OCI-LY7 (cell line): Measurements from ENCODE around the gene FLAD1.

Source experiments
- CTCF ChIP-seq: fragments of 200-600 bp; sonication (generic); conservative IDR thresholded peaks from 2 replicates; pipeline ENCODE4 v1.5.1; 2014; ENCODE audit warnings: mild to moderate bottlenecking, antibody characterized with exemption, low read length, moderate library complexity, mixed read lengths
- EZH2phosphoT487 ChIP-seq: fragments of 200-600 bp; sonication (generic); IDR thresholded peaks from 2 replicates; pipeline ENCODE4 v1.6.1; 2018; ENCODE audit warnings: low read depth, borderline replicate concordance, mild to moderate bottlenecking, mixed run types, antibody characterized with exemption, low read length, moderate library complexity, mixed read lengths

- TF ChIP-seq CTCF, result peak; percentile 97
- no peak for TF ChIP-seq EZH2phosphoT487
These were observed 15.8 kb downstream of the FLAD1 start for GRCh38 chr1:154998818-154999570.
